GOT3 (cell line): ENCODE measurements around the gene RASGRP1.
"Not testable (repeated sequence)": the region's sequence is repeated elsewhere in the genome, so short reads cannot be mapped to it uniquely, and the experiment has no call there.

Experiments
- DNase-seq: peaks from one replicate; lab custom pipeline; 2025; ENCODE audit warnings: mixed read lengths; lab: John Stamatoyannopoulos, UW

The RASGRP1 gene

DNA sequence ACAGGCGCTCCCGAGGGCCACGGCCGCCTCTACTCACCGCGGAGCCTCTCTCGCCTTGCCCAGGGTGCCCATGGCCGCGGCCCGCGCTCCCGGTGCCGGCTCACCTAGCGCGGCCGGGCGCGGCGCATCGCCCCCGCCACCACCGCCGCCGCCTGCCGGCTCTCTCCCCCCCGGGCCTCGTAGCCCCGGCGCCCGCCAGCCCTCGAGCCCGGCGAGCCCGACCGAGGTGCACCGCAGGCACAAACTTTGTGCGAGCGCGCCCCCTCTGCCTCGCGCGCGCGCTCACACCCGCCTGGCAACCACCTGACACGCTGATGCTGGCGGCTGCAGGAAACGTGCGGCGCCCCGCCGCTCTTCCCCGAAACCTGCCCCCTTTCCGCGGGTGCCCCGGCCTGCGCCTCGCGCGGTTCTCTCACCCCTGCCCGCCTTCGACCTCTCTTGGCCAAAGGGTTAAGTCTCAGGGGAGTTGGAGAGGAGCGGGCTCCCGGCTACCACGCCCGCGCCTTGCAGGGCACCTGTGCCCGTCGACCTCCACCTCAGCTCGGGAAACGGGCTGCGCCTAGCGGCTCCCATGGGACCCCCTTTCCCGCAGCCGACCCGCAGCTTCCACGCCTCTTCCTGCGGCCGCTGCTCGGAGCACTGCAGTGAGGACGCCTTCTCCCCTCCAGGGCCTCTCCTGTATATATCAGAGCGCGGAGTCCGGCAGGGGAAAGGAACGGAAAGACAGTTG lies at the start of gene RASGRP1:
Gene RASGRP1 (minus strand): TSS at position 258 of the 730 bp plus-strand sequence. CDS start 186 bp downstream, at position 72.
- no peak for DNase-seq

DNA sequence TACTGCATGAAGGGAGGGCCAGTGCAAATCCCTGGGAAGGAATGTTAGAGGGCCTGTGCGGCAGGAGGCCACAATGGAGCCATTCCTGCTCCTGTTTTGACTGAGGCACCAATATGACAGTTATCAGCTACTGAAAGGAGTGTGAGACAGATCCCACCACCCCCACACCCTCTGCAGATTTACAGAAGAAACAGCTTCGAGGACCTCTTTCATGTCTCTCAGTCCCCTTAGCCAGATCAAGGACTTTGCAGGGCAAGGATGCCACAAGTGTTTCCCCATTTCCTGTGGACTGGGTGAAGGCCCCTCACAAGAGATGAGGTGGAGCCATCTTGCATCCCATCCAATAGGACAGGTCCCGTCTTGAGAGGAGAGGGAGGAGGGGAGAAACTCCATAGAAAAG lies 48.5 kb upstream of the RASGRP1 start:
- DNase-seq = no peak

DNA sequence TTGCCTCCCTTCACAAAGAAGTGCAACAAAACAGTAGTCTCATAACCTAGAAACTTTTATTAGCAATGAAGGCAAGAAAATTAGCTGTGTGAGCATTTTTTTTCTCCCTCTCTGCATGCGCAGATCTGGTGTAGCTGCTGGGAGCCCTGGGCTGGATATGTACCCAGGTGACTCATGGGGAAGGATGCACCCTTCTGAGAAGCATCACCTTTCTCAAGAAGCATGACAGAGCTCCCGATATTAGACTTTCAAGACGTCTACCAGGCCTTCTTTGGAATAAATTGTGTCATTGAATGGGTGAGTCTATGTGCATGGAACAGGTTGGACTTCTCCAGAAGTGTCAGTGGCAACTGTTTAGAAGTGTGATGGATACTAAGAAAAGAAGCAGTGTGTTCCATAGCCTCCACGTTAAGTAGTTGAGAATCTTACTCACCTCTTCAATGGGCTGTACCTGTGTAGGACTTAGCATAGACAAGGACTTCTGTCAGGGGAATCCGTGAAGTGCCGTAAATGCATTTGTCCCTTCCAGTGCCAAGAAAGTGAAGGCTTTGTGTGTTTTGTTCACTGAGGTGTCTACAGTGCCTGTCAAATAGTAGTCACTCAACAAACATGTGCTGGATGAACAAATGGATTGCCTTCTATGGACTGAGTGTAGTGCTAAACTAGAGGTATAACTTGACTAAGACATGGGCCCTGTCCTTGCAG lies 47.7 kb upstream of the RASGRP1 start:
- no peak for DNase-seq

DNA sequence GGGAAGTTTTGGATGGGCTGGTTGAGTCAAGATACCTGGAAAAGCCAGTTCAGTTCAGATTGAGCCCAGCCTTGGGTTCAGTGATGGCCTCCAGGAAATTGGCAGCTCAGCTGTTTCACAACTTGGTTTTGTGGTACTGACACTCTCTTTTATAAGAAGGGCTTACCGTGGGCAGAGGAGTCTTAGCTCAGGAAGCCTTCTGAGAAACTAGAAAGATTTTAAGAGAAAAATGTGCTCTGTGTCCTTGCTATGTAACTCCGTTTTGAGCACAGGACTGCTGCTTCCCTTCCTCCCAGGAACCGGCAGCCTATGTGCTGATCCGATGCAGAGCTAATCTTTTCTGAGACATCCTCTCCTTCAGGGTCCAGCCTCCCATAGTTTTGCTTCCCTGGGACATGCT lies 46.6 kb upstream of the RASGRP1 start:
- no peak for DNase-seq

DNA sequence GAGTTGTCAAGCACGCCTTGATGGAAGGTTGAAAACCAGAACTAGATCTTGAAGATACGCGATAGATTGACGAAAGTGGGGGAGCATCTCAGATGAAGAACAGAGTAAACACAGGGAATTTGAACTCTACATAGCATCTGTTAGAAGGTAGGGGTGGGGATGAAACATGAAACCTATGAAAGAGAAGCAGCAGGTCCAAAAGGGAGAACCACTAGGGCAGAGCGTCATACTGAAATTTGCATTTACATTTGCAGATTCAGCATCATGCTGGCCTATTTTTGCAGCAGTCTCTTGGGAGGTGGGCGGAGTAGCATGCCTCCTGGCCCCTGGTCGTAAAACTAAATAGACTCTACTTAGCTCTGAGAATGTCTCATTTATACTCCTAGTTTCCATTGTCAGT lies 46.1 kb upstream of the RASGRP1 start:
- DNase-seq = no peak

DNA sequence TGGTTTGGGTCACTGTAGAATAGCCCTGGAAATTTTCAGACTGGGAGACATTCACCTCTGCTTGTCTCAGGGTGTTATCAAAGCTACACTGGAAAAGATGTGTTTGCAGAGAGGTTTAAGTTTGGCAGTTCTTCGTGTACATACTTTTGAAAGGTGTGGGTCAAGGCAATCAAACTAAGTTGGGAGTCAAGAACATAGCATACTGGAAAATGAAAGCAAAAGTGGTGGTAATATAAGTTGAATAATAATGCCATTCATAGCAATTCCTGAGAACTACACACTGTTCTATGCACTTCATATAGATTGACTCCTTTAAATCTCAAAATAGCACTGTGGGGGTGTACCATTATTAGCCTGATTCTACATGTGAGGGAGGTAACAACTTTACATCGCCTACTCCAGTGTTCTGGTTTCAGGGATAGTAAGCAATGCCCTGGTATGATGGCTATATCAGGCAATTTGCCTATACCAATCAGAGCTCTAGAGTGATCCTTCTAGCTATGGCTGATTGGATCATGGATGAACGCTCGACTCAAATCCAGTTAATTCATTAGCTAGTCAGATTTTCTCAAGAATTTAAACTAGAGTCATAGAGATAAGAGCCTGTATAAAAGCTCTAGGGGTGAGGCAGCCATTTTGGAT lies 44.6 kb upstream of the RASGRP1 start:
- no peak for DNase-seq

DNA sequence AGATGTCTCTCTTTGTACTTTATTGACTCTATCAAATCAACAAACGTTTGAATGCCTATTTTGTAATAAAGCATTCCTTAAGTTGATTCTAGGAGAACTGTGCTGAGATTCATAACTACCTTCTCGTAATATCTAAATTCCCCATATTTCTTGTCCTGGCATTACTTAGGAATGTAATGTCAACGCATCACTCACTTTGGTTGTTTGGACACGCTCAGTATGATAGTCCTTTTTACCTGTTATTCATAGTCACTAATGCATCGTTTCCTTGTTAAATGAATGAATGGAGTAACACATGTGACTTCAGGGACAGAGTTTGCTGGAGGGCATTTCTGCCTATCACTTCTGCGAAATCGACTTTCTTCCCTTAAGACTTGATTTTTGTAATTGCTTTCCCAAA lies 44.1 kb upstream of the RASGRP1 start:
- no peak for DNase-seq

DNA sequence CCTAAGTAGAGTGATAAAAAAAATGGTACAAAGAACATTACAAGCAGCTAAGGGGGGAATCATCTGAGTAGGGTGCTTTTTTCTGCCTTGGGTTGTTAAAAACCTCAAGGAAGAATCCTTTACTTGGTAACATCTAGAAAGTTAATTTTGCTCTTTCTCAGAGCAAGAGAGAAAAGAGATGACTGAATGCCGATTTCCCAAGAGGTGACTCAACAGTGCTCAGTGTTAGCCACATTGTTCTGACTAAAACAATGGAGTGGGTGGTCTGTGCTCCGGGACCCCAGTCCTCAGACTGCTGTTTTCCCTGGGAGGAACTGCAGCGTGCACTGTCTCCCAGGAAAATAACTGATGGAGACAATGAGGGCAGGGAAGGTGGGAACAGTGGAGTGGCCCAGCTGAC lies 41.1 kb upstream of the RASGRP1 start:
- no peak for DNase-seq

DNA sequence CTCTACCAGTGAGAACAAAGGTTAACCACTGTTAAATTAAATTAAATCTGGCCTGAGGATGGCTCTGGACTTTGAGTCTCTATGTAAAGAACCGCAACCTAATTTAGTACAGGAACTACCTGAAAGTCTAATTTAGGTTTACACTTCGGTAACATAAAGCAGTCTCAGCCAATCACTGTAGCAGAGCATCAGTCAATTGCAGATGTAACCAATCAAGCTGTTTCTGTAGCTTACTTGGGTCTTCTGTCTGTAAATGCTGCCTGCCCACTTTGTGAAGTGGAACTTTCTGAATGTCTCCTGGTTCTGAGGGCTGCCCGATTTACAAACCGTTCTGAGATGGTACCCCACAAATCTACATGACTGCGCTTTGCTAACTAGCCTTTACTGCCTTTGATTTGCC lies 39.1 kb upstream of the RASGRP1 start:
- no peak for DNase-seq

DNA sequence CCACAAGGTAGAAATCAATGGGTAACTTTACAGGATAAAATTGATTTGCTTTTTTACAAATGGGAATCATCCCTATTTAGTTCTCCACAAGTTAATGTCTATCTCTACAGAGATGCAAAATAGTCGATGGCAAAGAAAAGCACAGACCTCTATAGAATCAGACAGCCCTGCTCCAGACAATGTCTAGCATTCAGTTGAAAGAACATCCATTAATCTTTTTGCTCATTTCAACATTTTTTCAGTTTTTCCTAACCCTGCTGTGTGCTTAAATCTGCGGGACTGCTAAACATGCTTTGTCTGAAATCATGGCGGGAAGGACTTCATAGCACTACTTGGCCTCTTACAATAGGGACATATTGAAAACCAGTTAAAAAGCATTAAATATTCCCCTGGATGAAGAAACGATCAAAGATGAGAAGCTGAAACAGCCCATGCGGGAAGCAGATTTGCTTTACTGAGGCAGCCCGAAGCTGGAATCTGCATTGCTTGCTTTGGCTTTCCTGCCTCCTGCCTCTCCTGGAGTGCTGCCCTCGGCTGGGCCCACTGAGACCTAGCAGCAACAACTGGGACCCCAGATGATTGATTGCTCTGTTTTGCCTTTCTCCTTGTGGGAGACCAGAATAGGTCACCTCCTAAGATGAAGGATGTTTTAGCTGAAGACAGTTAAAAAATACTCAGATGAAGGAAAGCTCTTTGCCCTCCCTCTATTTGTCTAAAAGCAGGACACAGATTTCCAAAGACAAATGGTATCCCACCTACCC lies 38.5 kb upstream of the RASGRP1 start:
- DNase-seq = no peak

DNA sequence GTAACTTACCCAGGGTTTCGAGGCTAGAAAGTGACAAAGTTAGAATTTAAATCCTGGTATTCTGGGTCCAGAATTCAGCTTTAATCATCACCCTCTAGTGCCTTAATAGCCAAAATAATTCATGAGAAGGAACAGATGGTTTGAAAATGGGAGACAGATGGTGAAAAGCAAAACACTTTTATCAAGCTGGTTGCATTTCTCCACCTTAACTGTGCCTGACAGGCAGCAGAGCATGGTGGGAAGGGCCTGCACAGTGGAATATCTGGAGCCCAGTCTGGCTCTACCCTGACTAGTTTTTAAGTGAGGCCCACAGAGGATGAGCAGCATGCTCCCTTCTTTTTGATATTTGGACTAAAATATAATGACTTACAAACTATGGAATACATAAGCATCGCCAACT lies 35.6 kb upstream of the RASGRP1 start:
- no peak for DNase-seq

DNA sequence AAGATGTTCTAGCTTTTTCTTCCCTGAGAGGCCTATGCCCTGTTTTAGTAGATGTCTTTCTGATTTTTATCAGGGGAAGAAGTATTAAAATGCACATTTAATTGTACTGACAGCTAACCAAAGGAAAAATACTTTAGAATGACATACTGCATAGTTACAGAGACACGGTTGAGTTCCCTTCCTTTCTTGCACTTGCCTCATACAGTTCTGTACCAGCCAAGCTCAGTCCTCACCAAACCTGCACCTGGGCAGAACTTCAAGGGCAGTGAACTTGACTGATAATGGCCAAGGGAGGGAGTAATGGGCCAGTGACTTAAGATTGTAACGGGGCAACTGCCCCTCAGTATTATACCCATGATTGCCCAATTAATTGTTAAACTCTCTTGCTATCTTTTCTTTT lies 34.1 kb upstream of the RASGRP1 start:
- DNase-seq = no peak

DNA sequence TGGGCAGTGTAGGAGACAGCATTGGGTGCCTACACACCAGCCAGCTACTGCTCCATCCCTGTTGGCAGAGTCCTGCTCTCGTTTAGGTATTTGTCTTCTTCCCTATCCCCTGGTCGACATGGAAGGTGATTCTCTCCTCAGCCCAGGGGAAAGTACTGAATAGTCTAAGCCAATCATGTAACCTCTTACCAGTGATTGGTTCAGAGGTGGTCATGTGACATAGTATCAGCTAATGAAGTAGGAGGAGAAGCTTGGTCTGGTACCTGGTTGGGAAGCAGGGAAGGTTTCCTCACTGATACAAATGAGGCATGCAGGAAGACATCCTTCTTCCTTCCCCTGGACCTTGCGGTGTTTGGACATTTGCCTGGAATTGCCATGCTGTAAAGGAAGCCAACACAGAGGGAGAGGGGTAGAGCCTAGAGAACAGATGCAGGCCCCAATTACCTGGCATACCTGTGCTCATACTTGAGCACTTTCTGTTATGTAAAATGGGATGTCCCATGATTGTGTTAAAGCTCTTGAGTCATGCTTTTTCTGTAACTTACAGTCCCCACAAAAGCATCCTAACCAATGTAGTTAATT lies 32.7 kb upstream of the RASGRP1 start:
- no peak for DNase-seq

DNA sequence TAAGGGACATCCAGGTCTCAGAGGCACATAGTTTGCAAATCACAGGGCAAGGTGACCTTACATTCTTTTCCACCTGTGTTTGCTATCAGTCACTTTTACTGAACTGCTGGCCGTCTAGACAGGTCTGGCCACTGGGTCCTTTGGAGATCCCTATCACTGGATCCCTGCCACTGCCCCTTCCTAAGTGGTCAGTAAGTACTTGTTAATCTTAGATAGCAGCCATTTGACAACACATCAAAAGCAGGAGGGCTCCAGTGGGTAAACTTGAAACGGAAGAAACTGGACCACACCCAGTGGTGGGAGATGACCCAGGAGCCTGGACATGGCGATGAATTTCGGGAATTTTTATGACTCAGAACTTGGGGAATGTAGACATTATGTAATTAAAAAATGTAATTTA lies 28.9 kb upstream of the RASGRP1 start:
- DNase-seq = no peak

DNA sequence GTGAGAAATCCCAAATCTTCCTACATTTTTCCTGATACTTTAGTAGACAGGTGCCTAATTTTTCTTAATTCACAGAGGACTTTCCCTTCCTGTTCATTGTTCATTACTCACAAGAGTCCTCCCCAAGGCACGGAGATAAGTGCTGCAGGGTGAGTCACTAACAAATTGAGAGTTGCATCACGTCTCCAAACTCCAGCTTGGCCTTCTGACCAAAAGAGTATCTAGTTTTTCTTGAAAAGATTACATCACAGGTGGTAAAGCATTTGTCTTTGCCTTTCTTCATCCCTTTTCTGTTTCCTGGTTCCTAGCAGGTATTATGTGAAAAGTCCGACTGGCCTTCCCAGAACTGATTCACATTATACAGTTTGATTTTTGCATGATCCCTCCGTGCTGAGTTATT lies 24.9 kb upstream of the RASGRP1 start:
- no peak for DNase-seq

DNA sequence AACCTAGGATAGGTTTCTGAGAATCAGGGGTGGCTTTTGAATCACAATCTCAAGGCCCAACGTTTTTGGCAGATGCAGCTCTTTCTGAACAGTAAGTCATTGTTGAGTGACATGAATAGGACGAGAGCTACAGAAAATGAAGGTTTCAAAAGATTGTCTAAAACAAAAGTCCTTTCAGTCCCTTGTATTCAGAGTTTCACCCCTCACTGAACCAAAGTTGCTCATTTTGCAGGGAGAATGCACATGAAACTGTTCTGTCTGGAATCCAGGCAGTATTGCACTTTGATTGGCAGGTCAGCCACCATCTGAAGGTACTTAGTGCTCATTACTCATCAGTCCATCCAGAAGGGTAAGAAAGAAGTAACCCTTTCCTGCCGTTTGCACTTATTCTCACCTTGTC lies 24.1 kb upstream of the RASGRP1 start:
- DNase-seq = no peak

DNA sequence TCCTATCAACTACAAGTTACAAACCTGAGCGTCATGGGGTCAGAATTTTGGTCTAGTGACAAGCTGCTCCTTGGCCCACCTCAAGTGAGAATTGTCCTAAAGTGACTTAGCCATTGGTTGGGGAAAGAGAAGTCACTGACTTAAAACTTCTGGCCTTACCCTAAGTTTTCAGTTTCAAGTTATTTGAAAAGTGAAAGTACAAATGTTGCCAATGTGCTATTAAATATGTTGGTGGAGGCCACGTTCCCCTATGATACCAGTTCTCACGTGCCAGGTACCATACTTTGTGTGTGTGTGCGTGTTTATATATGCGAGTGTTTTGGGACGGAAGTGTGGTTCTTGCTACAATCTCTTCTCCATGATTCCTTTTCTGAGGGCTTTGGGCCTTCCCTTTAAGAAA lies 22.6 kb upstream of the RASGRP1 start:
- DNase-seq = no peak

DNA sequence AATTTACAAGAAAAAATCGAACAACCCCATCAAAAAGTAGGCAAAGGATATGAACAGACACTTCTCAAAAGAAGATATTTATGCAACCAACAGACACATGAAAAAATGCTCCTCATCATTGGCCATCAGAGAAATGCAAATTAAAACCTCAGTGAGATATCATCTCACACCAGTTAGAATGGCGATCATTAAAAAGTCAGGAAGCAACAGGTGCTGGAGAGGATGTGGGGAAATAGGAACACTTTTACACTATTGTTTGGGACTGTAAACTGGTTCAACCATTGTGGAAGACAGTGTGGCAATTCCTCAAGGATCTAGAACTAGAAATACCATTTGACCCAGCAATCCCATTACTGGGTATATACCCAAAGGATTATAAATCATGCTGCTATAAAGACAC lies 21.4 kb upstream of the RASGRP1 start:
- not testable (repeated sequence) for DNase-seq

DNA sequence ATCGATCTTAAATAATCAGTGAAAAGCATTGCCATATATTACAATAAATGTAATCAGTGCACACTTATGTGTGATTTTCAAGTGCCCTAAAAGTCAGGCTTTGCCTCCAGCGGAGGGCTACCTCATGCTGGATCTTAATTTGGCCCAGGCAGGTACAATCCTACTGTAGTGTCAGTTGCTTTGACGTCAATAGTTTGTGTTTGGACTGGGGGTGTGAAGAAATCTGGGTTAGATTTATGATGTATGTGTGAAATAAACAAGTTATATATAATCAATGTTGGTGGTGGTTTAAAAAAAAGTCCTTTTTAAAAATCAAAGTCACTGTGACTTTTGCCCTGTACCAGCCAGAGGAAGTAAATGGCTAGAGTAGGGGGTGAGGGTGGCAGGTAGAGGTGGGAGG lies 14.0 kb upstream of the RASGRP1 start:
- DNase-seq = no peak

DNA sequence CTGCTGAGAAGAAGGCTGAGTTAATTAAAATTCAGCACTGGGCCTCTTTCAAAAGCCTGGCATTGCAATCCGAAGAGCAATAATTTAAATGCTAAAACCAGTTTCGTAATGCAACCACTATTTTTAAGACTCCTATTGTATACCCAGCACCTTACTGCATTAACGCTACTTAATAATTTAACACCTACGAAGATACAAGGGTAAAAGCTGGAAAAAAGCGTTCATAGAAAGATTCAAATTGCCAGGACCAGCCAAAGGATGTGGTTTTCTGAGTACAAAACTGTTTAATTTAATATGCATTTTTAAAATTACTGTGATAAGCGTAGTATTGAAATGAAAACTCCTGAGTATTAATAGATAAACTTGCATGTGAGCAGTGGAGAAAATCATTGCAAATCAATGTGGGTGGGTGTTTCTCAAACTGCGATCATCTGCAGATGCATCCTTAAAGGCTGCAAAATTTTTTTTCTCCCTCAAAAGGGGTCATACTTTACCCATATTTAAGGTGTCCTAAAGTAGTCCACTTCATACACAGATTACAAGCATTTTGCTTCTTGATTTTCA lies 12.9 kb upstream of the RASGRP1 start:
- DNase-seq = no peak

DNA sequence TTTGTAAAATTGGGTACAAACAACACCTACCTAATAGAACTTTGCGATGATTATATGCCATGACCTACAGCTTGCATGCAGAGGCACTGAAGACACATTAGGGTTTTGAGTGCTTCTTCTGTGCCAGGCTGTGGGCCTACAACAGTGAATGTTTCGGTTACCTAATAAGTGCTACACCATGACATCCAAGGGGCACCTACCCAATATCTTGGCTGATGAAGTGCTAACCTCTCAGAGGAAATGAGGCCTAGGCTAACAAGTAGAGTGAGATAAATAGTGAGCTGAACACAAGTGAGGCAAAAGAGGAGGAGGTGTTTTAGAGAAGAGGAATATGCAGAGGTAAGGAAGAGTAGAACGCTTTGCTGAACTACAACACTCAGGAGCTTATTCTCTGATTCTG lies 12.2 kb upstream of the RASGRP1 start:
- DNase-seq = no peak

DNA sequence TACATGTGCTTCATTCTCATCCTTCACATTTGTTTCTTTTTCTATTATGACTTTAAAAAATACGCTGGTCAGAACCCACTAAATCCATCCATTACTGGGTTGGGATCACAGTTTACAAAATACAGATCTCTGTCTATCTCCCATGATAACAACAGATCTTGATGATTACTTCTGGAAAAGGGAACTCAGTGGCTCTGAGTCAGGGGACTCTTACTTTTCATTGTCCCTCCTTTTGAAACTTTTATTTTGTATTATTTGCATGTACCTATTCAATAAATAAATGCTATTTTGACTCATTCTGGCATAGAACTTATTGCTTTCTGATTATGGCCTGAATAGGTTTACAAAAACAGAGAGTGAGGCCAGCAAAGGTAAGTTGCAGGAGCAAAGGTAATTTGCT lies 11.6 kb upstream of the RASGRP1 start:
- DNase-seq = no peak
